Measurements from ENCODE around the gene ERI2. TPM values are rescaled to one million over a fixed set of nuclear protein-coding genes. Genes with fewer than 3 reads are reported as not detected.

ERI2 gene
- total RNA-seq, 1 experiment from 2014 or later = 22.4 TPM

DNA sequence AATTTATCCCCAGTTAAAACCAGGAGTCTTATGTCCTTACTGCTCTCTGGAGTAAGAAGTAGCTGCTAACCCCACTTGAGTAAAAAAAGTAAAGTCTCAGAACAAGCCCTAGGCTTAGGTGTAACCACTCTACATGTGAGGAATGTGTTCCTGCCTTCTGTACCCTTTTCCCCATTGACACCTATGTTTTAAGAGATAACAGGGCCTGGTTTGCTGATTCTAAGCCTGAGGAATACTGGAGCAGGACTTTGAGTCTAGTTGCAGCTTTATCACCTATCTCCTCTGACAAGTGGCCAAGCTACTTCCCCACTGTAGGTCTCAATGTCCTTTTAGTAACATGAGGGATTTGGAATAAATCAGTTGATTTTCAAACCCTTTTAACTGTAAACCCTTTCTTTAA, 40.3 kb upstream of the ERI2 start:
- TF ChIP-seq, protein P1, sequence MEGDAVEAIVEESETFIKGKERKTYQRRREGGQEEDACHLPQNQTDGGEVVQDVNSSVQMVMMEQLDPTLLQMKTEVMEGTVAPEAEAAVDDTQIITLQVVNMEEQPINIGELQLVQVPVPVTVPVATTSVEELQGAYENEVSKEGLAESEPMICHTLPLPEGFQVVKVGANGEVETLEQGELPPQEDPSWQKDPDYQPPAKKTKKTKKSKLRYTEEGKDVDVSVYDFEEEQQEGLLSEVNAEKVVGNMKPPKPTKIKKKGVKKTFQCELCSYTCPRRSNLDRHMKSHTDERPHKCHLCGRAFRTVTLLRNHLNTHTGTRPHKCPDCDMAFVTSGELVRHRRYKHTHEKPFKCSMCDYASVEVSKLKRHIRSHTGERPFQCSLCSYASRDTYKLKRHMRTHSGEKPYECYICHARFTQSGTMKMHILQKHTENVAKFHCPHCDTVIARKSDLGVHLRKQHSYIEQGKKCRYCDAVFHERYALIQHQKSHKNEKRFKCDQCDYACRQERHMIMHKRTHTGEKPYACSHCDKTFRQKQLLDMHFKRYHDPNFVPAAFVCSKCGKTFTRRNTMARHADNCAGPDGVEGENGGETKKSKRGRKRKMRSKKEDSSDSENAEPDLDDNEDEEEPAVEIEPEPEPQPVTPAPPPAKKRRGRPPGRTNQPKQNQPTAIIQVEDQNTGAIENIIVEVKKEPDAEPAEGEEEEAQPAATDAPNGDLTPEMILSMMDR (conservative IDR thresholded peaks at IDR 0.05) = no peak
- Mint-ChIP-seq H3K4me3 (no peak overlapping the region), H3K36me3 (ENCODE audit: insufficient read depth in 1 of 3, low read depth in 3 of 3) (peaks cover 6 to 30% (median 17%) of the 10 kb centered on the region in 3 experiments)

More for the DNA sequence above, 40.3 kb upstream of the ERI2 start:
- DNase-seq = no peak
- Histone ChIP-seq H3K9ac (ENCODE audit: extremely low read depth, insufficient read length, low read length) (no peak overlapping the region), H3K27ac (ENCODE audit: insufficient read length, low read depth, low read length) (no peak overlapping the region), H4K91ac (ENCODE audit: insufficient read length, low read depth, low read length) (no peak overlapping the region), H3K56ac (ENCODE audit: insufficient read length, low read depth, low read length) (no peak overlapping the region), H4K8ac (replicated peaks; ENCODE audit: insufficient read length, low read depth, low read length) (no peak overlapping the region), H2BK5ac (ENCODE audit: insufficient read length, low read length) (no peak overlapping the region), H2AFZ (ENCODE audit: low read length) (no peak overlapping the region), H4K20me1 (ENCODE audit: control insufficient read depth, insufficient read depth, insufficient read length) (no peaks in the 10 kb centered on the region), H4K5ac (ENCODE audit: insufficient read length, low read depth, low read length) (no peak overlapping the region), H3K79me2 (ENCODE audit: insufficient read depth, low read length) (no peaks in the 10 kb centered on the region), H2BK15ac (ENCODE audit: low read depth, low read length) (no peak overlapping the region), H2AK5ac (ENCODE audit: insufficient read length, low read length) (no peak overlapping the region), H2BK120ac (ENCODE audit: low read depth, low read length, poor library complexity, severe bottlenecking) (no peak overlapping the region), H2BK12ac (ENCODE audit: insufficient read length, low read depth, low read length) (no peak overlapping the region), H3K4me1 (ENCODE audit: insufficient read depth, low read length) (no peaks in the 10 kb centered on the region), H3K27me3 (ENCODE audit: insufficient read depth, low read length) (no peaks in the 10 kb centered on the region; the same call in 1 of the 2 replicates), H3K18ac (ENCODE audit: insufficient read length, low read depth, low read length) (no peak overlapping the region), H3K23me2 (ENCODE audit: insufficient read length, low read depth, low read length, poor library complexity, severe bottlenecking) (no peaks in the 10 kb centered on the region), H3K4me2 (ENCODE audit: insufficient read depth, insufficient read length, low read length) (no peak overlapping the region), H3K4ac (ENCODE audit: low read depth, low read length) (no peak overlapping the region), H3K14ac (ENCODE audit: insufficient read depth, low read length) (no peak overlapping the region), H3K79me1 (ENCODE audit: insufficient read depth, low read depth, low read length, poor library complexity, severe bottlenecking) (no peaks in the 10 kb centered on the region), H3K23ac (ENCODE audit: insufficient read length, low read depth, low read length) (no peak overlapping the region), H3T11ph (ENCODE audit: low read length) (no peak overlapping the region), H3K9me3 (ENCODE audit: control insufficient read depth, low read depth, low read length) (no peaks in the 10 kb centered on the region), H2BK20ac (ENCODE audit: low read depth, low read length, poor library complexity, severe bottlenecking) (no peak overlapping the region)
- no peaks in the 10 kb centered on the region for H3K9me3 Mint-ChIP-seq
- H3K27me3 Mint-ChIP-seq (ENCODE audit: low read depth) = no peaks in the 10 kb centered on the region
- H3K27ac Mint-ChIP-seq = no peak overlapping the region
- no peaks in the 10 kb centered on the region for H3K4me1 Mint-ChIP-seq

Measured in H9 (cell line).